ENCODE results near the gene MZT2B. TPM values are rescaled to one million over a fixed set of nuclear protein-coding genes. Genes with fewer than 3 reads are reported as not detected.
A peak's percentile ranks its signal among the peaks of the same experiment; 100 is the strongest.
"Not testable (repeated sequence)": the region's sequence is repeated elsewhere in the genome, so short reads cannot be mapped to it uniquely, and the experiment has no call there.

The MZT2B gene
- total RNA-seq, 2 experiments from 2014 or later = 229 to 254 TPM

DNA sequence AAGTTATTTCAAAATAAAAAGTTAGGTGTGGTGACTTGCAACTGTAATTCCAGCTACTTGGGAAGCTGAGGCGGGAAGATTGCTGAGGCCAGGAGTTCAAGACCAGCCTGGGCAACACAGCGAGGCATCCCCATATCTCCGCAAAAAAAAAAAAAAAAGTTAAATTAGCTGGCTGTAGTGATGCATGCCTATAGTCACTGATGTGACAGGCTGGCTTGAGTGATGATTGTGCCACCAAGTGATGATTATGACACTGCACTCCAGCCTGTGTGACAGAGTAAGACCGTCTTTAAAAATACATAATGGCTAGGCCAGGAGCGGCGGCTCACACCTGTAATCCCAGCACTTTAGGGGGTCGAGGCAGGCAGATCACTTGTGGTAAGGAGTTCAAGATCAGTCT is 12.2 kb upstream of the MZT2B start:
- Mint-ChIP-seq H3K4me3 (no peak overlapping the region), H3K27ac (no peak overlapping the region), H3K4me1 (ENCODE audit: low read depth) (no peaks in the 10 kb centered on the region), H3K36me3 (ENCODE audit: low read depth) (peaks cover 84% of the 10 kb centered on the region), H3K27me3 (no peaks in the 10 kb centered on the region), H3K9me3 (no peaks in the 10 kb centered on the region)
- no peaks in the 10 kb centered on the region for H3K4me1 ChIP-seq (ENCODE audit: insufficient read depth, low read length)
- intact Hi-C loops (cut with DNase I, micrococcal nuclease) = no loop called here
- H3K9me3 ChIP-seq (ENCODE audit: control insufficient read depth in 1 of 2, insufficient read depth in 1 of 2, low read length in 2 of 2) = no peaks in the 10 kb centered on the region
- ATAC-seq (ENCODE audit: poor library complexity) (no peak), DNase-seq (no peak)
- no peak overlapping the region for H3K4me3 ChIP-seq (ENCODE audit: low read length)
- H3K27ac ChIP-seq (ENCODE audit: low read depth in 1 of 2, low read length in 2 of 2) = no peak overlapping the region
- TF ChIP-seq, protein P1, sequence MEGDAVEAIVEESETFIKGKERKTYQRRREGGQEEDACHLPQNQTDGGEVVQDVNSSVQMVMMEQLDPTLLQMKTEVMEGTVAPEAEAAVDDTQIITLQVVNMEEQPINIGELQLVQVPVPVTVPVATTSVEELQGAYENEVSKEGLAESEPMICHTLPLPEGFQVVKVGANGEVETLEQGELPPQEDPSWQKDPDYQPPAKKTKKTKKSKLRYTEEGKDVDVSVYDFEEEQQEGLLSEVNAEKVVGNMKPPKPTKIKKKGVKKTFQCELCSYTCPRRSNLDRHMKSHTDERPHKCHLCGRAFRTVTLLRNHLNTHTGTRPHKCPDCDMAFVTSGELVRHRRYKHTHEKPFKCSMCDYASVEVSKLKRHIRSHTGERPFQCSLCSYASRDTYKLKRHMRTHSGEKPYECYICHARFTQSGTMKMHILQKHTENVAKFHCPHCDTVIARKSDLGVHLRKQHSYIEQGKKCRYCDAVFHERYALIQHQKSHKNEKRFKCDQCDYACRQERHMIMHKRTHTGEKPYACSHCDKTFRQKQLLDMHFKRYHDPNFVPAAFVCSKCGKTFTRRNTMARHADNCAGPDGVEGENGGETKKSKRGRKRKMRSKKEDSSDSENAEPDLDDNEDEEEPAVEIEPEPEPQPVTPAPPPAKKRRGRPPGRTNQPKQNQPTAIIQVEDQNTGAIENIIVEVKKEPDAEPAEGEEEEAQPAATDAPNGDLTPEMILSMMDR (IDR thresholded peaks at IDR 0.05) = no peak
- H3K36me3 ChIP-seq (ENCODE audit: insufficient read depth, low read length) = peaks cover 63% of the 10 kb centered on the region
- no peaks in the 10 kb centered on the region for H3K27me3 ChIP-seq (ENCODE audit: control insufficient read depth in 1 of 2, insufficient read depth in 2 of 2, low read length in 2 of 2)
- POLR2A ChIA-PET = no interaction called here
- CTCF ChIA-PET = no interaction called here

DNA sequence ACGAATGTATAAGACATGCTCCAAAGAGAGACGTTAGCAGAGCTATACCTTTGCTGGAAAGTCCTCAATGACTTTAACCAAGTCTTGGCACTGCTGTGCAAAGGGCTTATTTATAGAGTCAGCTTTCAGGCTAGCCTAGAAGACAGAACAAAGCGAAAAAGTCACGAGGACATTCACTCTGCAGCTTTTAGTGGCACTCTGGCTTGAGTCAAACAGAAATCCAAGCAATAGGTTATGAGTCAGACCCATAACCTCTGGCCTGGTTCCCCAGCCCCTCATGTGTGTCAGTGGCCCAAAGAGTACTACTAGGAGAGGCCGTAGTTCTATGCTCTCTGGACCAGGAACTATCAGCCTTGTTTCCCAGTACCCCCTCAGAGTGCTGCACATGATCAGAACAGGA is 7.2 kb upstream of the MZT2B start:
- peaks cover 34% of the 10 kb centered on the region for H3K36me3 ChIP-seq (ENCODE audit: insufficient read depth, low read length)
- H3K27ac Mint-ChIP-seq; H3K27me3 ChIP-seq (ENCODE audit: control insufficient read depth in 1 of 2, insufficient read depth in 2 of 2, low read length in 2 of 2); H3K4me1 ChIP-seq (ENCODE audit: insufficient read depth, low read length); CTCF ChIA-PET; H3K4me3 Mint-ChIP-seq; ATAC-seq (ENCODE audit: poor library complexity); POLR2A ChIA-PET; H3K9me3 Mint-ChIP-seq; H3K27ac ChIP-seq (ENCODE audit: low read depth in 1 of 2, low read length in 2 of 2); H3K27me3 Mint-ChIP-seq; DNase-seq; intact Hi-C loops (cut with DNase I, micrococcal nuclease); H3K9me3 ChIP-seq (ENCODE audit: control insufficient read depth in 1 of 2, insufficient read depth in 1 of 2, low read length in 2 of 2); H3K4me3 ChIP-seq (ENCODE audit: low read length): not testable (repeated sequence)
- H3K36me3 Mint-ChIP-seq (ENCODE audit: low read depth) = peaks cover 58% of the 10 kb centered on the region
- H3K4me1 Mint-ChIP-seq (ENCODE audit: low read depth) = peaks cover 12% of the 10 kb centered on the region

DNA sequence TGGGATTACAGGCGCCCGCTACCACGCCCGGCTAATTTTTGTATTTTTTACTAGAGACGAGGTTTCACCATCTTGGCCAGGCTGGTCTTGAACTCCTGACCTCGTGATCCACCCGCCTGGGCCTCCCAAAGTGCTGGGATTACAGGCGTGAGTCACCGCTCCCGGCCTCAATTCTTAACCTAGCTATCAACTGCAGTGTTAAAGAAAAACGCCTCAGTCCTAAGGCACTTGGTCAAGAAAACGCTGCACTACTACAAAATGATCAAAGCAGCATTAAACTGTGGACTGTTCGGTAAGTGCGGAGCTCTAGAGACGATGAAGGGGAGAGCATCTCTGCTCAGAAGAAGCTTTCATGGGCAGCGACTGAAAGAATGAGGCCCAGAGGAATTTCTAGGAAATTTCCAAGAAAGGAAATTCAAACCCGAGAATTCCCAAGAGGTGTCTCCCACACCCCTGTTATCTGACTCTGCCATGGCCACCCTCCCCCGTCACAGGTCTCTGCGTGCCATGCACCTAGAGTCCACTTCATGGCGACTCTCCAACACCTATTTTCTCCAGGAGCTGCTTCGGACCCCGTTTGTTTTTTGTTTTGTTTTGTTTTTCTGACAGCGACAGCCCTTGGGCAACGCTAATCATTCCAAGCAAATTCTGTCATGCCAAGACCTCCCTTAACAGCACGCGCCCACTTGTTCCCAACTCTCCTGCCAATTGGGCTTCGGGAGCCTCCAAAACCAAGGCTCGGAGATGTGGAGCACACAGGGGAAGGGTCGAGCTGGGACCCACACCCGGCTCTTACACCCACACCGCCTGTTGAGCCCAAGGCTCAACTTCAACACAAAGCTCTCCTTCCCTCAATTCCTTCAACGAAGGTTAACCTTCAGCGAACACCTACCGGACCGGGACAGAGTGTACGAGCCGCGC is 1.4 kb upstream of the MZT2B start:
- peaks cover 24% of the 10 kb centered on the region for H3K36me3 Mint-ChIP-seq (ENCODE audit: low read depth)
- ChIA-PET POLR2A (interaction anchor here (0.8 to 3.3 kb wide), 9 partner anchors 152 to 1312 kb away, joined by 3 to 110 read pairs (median 5); partner anchors contain the start of genes FAM168B and IMP4), CTCF (interaction anchor here (0.6 to 2.0 kb wide), 4 partner anchors 10 to 305 kb away, joined by 3 to 23 read pairs (median 4); partner anchors contain the start of gene IMP4)
- intact Hi-C loops (cut with DNase I, micrococcal nuclease) = loop anchor here (2.0 to 10.0 kb wide), 8 partner anchors 152 to 1312 kb away; partner anchors contain the start of genes FAM168B (in 1 of the 2), GPR148 (in 1 of the 2), IMP4 (in 1 of the 2) and MZT2A (in 1 of the 2)
- not testable (repeated sequence) for H3K9me3 ChIP-seq (ENCODE audit: control insufficient read depth in 1 of 2, insufficient read depth in 1 of 2, low read length in 2 of 2); H3K27me3 Mint-ChIP-seq; H3K9me3 Mint-ChIP-seq; DNase-seq; ATAC-seq (ENCODE audit: poor library complexity); H3K27me3 ChIP-seq (ENCODE audit: control insufficient read depth in 1 of 2, insufficient read depth in 2 of 2, low read length in 2 of 2); H3K36me3 ChIP-seq (ENCODE audit: insufficient read depth, low read length)
- H3K27ac Mint-ChIP-seq = peak overlapping the region; percentile 99
- peak overlapping the region; percentile 98 for H3K4me3 Mint-ChIP-seq
- Histone ChIP-seq H3K4me1 (ENCODE audit: insufficient read depth, low read length) (peaks cover 32% of the 10 kb centered on the region), H3K4me3 (ENCODE audit: low read length) (peak overlapping the region; percentile 66), H3K27ac (ENCODE audit: low read depth in 1 of 2, low read length in 2 of 2) (peak overlapping the region; percentile 75 to 89)
- peaks cover 26% of the 10 kb centered on the region for H3K4me1 Mint-ChIP-seq (ENCODE audit: low read depth)

DNA sequence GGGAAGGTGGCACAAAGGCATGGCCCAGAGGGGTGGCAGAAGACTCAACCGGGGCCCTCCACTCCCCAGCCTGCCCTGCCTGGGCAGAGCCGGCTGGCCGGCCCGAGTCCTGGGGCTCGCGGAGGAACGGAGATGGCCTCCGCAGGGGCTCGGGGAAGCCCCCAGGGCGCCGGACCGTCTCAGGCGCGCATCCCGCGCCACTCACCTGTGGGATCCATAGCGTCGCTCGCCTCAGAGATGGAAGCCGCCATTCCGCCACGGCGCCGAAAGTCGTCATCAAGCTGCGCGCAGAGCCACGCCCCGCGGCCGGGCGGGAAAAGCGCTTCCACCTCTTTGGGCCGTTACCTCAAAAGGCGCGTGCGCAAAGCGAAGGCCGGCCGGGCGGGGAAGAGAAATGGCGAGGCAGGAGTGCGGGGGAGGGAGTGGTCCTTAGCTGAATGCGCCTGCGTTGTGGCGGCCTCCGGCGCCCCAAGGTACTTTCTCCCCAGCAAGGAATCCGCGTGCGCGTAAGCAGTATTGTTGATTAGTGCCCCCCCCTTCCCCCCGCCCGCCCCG is 660 bp upstream of the MZT2B start, which contains the start of gene SMPD4:
SMPD4 (minus strand) TSS at position 278 of the 555 bp plus-strand sequence. CDS start 5,010 bp downstream, outside the sequence.
- ATAC-seq (ENCODE audit: poor library complexity) (peak; percentile 76), DNase-seq (peak; percentile 97 to 99 (median 98))
- CTCF ChIA-PET = interaction anchor here (0.7 to 2.0 kb wide), 4 partner anchors 10 to 1311 kb away, joined by 3 to 23 read pairs (median 3); partner anchors contain the start of gene IMP4
- Histone ChIP-seq H3K36me3 (ENCODE audit: insufficient read depth, low read length) (peaks cover 2% of the 10 kb centered on the region), H3K27ac (ENCODE audit: low read depth in 1 of 2, low read length in 2 of 2) (peak within 1 kb of the TSS; percentile 75 to 89), H3K4me1 (ENCODE audit: insufficient read depth, low read length) (peaks cover 32% of the 10 kb centered on the region), H3K4me3 (ENCODE audit: low read length) (peak within 1 kb of the TSS; percentile 66), H3K27me3 (ENCODE audit: control insufficient read depth in 1 of 2, insufficient read depth in 2 of 2, low read length in 2 of 2) (no peaks in the 10 kb centered on the region), H3K9me3 (ENCODE audit: control insufficient read depth in 1 of 2, insufficient read depth in 1 of 2, low read length in 2 of 2) (no peaks in the 10 kb centered on the region)
- POLR2A ChIA-PET = interaction anchor here (0.6 to 3.3 kb wide), 10 partner anchors 151 to 1312 kb away, joined by 3 to 110 read pairs (median 5); partner anchors contain the start of genes FAM168B and IMP4
- Mint-ChIP-seq H3K4me1 (ENCODE audit: low read depth) (peaks cover 26% of the 10 kb centered on the region), H3K36me3 (ENCODE audit: low read depth) (peaks cover 18% of the 10 kb centered on the region), H3K27me3 (no peaks in the 10 kb centered on the region), H3K4me3 (peak within 1 kb of the TSS; percentile 98), H3K27ac (peak within 1 kb of the TSS; percentile 99), H3K9me3 (no peaks in the 10 kb centered on the region)
- TF ChIP-seq, protein P1 (IDR thresholded peaks at IDR 0.05) = no peak
- intact Hi-C loops (cut with DNase I, micrococcal nuclease) = loop anchor here (2.0 to 10.0 kb wide), 8 partner anchors 151 to 1311 kb away; partner anchors contain the start of genes FAM168B (in 1 of the 2), GPR148 (in 1 of the 2), IMP4 (in 1 of the 2) and MZT2A (in 1 of the 2)

DNA sequence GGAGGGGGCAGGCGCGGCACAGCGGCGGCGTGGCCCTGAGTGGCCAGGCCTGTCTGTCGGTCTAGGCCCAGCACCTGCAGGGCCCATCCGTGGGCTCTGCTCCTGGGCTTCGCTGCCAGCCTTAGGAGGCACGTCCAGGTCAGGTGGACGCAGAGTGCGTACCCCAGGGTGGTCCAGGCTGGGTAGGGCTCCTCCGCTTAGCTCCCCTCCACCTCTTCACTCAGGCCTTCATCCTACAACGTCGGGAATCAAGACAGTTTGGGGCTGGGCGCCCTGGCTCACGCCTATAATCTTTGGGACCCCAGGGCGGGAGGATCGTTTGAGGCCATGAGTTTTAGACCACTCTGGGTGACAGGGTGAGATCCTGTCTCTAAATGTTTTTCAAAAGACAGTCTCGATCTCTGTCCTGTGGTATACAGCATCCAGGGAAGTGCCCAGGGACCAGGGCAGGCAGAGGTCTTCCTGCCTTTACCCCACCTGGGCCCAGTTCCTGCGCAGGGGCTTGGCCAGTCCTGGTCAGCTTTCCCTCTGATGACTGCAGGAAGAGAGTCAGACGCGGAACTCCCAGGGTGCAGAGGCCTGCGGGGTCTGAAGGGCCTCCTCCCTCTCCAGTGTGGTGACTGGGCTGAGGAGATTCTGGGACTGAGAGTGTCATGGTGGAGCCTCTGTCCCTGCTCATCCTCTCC is 907 bp downstream of the MZT2B start:
- Mint-ChIP-seq H3K4me1 (ENCODE audit: low read depth) (peaks cover 23% of the 10 kb centered on the region), H3K4me3 (peak overlapping the region; percentile 87), H3K27ac (peak overlapping the region; percentile 73), H3K36me3 (ENCODE audit: low read depth) (peaks cover 13% of the 10 kb centered on the region)
- intact Hi-C loops (cut with DNase I, micrococcal nuclease) = loop anchor here in 1 of 2 experiments (5.0 to 10.0 kb wide), 6 partner anchors 192 to 1309 kb away; partner anchors contain the start of genes FAM168B, GPR148 and MZT2A
- not testable (repeated sequence) for H3K9me3 ChIP-seq (ENCODE audit: control insufficient read depth in 1 of 2, insufficient read depth in 1 of 2, low read length in 2 of 2); H3K36me3 ChIP-seq (ENCODE audit: insufficient read depth, low read length); H3K27me3 Mint-ChIP-seq; H3K27ac ChIP-seq (ENCODE audit: low read depth in 1 of 2, low read length in 2 of 2); ATAC-seq (ENCODE audit: poor library complexity); H3K27me3 ChIP-seq (ENCODE audit: control insufficient read depth in 1 of 2, insufficient read depth in 2 of 2, low read length in 2 of 2); H3K9me3 Mint-ChIP-seq
- H3K4me1 ChIP-seq (ENCODE audit: insufficient read depth, low read length) = peaks cover 32% of the 10 kb centered on the region
- POLR2A ChIA-PET = interaction anchor here (3.3 kb wide), 1 partner anchor 159 kb away, joined by 110 read pairs; the partner anchor contains the start of gene IMP4
- DNase-seq = peak in 4 of 14 experiments; percentile 5 to 11 (median 10)
- CTCF ChIA-PET = interaction anchor here (2.0 kb wide), 1 partner anchor 160 kb away, joined by 23 read pairs; the partner anchor contains the start of gene IMP4
- peak overlapping the region; percentile 42 for H3K4me3 ChIP-seq (ENCODE audit: low read length)

Data from CD4-positive, alpha-beta T cell (primary cell).